Endothelial cell of umbilical vein (primary cell): ENCODE results near the gene FHIT. TPM values are rescaled to one million over a fixed set of nuclear protein-coding genes. Genes with fewer than 3 reads are reported as not detected.

ENCODE experiments used
- BruUV-seq: library from RNA; stranded (reverse); fragments of 400-500 nt; replicated peaks from 2 replicates; lab custom pipeline; 2021; lab: Mats Ljungman, UMichigan
- CTCF ChIA-PET: fragments of 300-600, 350-600 bp; sonication (Branson Sonifier 250); formaldehyde crosslinking; loops from one replicate; lab custom pipeline; 2021; ENCODE audit warnings: antibody characterized with exemption, inconsistent platforms; lab: Charles Lee
- POLR2A ChIA-PET: fragments of 300-600, 350-600 bp; sonication (Branson Sonifier 250); formaldehyde crosslinking; loops from one replicate; lab custom pipeline; 2021; ENCODE audit warnings: antibody characterized with exemption, inconsistent platforms; lab: Charles Lee
- DNase-seq: peaks from one replicate; pipeline ENCODE4 v3.0.0-alpha.2; 2011; ENCODE audit warnings: low read depth, low spot score
- FAIRE-seq: peaks from 2 replicates; lab custom pipeline; 2011; peaks lifted over from hg19 to GRCh38; lab: Jason Lieb, UNC
- H2AFZ ChIP-seq: 2 replicates; pipeline ENCODE4 v1.6.0; 2012; ENCODE audit warnings: low read depth, low read length, control low read depth, inconsistent platforms
- H3K27ac ChIP-seq: 2 replicates; pipeline ENCODE4 v1.5.1; 2011; ENCODE audit warnings: low read depth, mild to moderate bottlenecking, control low read depth, low read length, moderate library complexity; ENCODE audit not compliant: insufficient read depth
- H3K27me3 ChIP-seq, 2 experiments: 2 replicates each; pipeline versions ENCODE4 v1.6.0 to v1.6.1; 2011; ENCODE audit warnings: low read length in 2 of 2, mixed read lengths in 1 of 2; ENCODE audit not compliant: control insufficient read depth in 2 of 2, insufficient read depth in 2 of 2
- H3K36me3 ChIP-seq, 2 experiments: 2 replicates in 1 of 2; 3 replicates in 1 of 2; pipeline ENCODE4 v1.5.1; 2011; ENCODE audit warnings: low read length in 2 of 2, mild to moderate bottlenecking in 1 of 2, moderate library complexity in 1 of 2; ENCODE audit not compliant: control insufficient read depth in 2 of 2, insufficient read depth in 2 of 2; ENCODE audit errors: extremely low read depth in 1 of 2
- H3K4me1 ChIP-seq: 3 replicates; pipeline ENCODE4 v1.5.1; 2011; ENCODE audit warnings: mild to moderate bottlenecking, low read length; ENCODE audit not compliant: control insufficient read depth, insufficient read depth; ENCODE audit errors: extremely low read depth
- H3K4me2 ChIP-seq: 2 replicates; pipeline ENCODE4 v1.6.1; 2011; ENCODE audit warnings: low read length, control low read depth, mixed read lengths; ENCODE audit not compliant: insufficient read depth
- H3K4me3 ChIP-seq, 3 experiments: fragments of 200-600 bp in 1 of 3; sonication (generic), shearing (Covaris generic) in 1 of 3; replicated peaks in 1 of 3; 2 replicates each; pipeline ENCODE4 v1.5.1; 2011 to 2016; ENCODE audit warnings: control low read depth in 3 of 3, low read length in 3 of 3, mild to moderate bottlenecking in 2 of 3, inconsistent platforms in 1 of 3, low read depth in 1 of 3, moderate library complexity in 1 of 3; ENCODE audit not compliant: insufficient read depth in 1 of 3
- H3K79me2 ChIP-seq: 2 replicates; pipeline ENCODE4 v1.6.0; 2012; ENCODE audit warnings: low read length, inconsistent platforms; ENCODE audit not compliant: control insufficient read depth, insufficient read depth
- H3K9ac ChIP-seq: replicated peaks from 2 replicates; pipeline ENCODE3; 2011; ENCODE audit warnings: low read length, control low read depth; ENCODE audit not compliant: insufficient read depth; ENCODE audit errors: extremely low read depth
- H3K9me1 ChIP-seq: replicated peaks from 3 replicates; pipeline ENCODE4 v1.6.0; 2011; ENCODE audit warnings: mild to moderate bottlenecking, low read length; ENCODE audit not compliant: control insufficient read depth, insufficient read depth; ENCODE audit errors: extremely low read depth
- H3K9me3 ChIP-seq: replicated peaks from 2 replicates; pipeline ENCODE4 v1.5.1; 2012; ENCODE audit warnings: low read length, inconsistent platforms; ENCODE audit not compliant: control insufficient read depth, insufficient read depth
- H4K20me1 ChIP-seq: replicated peaks from 2 replicates; pipeline ENCODE3; 2011; ENCODE audit warnings: mild to moderate bottlenecking, low read length; ENCODE audit not compliant: control insufficient read depth, insufficient read depth; ENCODE audit errors: extremely low read depth
- EZH2 ChIP-seq: IDR thresholded peaks from 2 replicates; pipeline ENCODE4 v1.6.1; 2012; ENCODE audit warnings: borderline replicate concordance, low read depth, mild to moderate bottlenecking, moderate library complexity, low read length, inconsistent platforms; ENCODE audit not compliant: severe bottlenecking
- GATA2 ChIP-seq: IDR thresholded peaks from 2 replicates; pipeline ENCODE4 v1.7.0; 2011; ENCODE audit warnings: low read depth, mild to moderate bottlenecking, moderate library complexity, mixed read lengths, low read length; ENCODE audit not compliant: insufficient read length, insufficient read depth
- JUN ChIP-seq: IDR thresholded peaks from 2 replicates; pipeline ENCODE4 v1.6.1; 2011; ENCODE audit warnings: borderline replicate concordance, low read depth; ENCODE audit not compliant: insufficient read length, insufficient read depth
- MAX ChIP-seq: IDR thresholded peaks from 2 replicates; pipeline ENCODE4 v1.6.1; 2011; ENCODE audit not compliant: insufficient read depth, insufficient read length
- MYC ChIP-seq: IDR thresholded peaks from one replicate; pipeline ENCODE4 v1.6.1; 2011; ENCODE audit warnings: mild to moderate bottlenecking, low read depth, low read length
- POLR2A ChIP-seq: IDR thresholded peaks from 2 replicates; pipeline ENCODE4 v1.6.1; 2012; ENCODE audit warnings: low read depth, mild to moderate bottlenecking, control low read depth, low read length
- dilution Hi-C: fragments of 300-500 bp; cut with MboI; formaldehyde crosslinking; loops from one replicate; pipeline ENCODE4 v1.15.0; 2019; ENCODE audit warnings: low sequenced_read_pairs; ENCODE audit not compliant: extremely low pct_ligation_motif_present
- intact Hi-C: fragments of 100-400 bp; cut with micrococcal nuclease; formaldehyde crosslinking; loops from one replicate; pipeline ENCODE4 v1.10.0; 2022
- polyA plus RNA-seq, 4 experiments: library from polyadenylated mRNA; depleted of rRNA in 3 of 4; stranded (reverse) in 3 of 4; unstranded in 1 of 4; fragments of >200 nt; gene quantifications; 2 replicates each; pipeline versions ENCODE4 v1.2.1 to v1.2.3, GENCODE V29; 2011 to 2012; ENCODE audit warnings: missing spikeins in 1 of 4
- total RNA-seq: library from RNA; stranded (reverse); gene quantifications from 2 replicates; pipeline ENCODE4 v1.2.3, GENCODE V29; 2021

Gene FHIT
- total and polyA plus RNA-seq, 2 donors (not counting 3 experiments of a cell fraction or from before 2014, with no cell fraction given), result 0.47 to 2.2 TPM

GRCh38 chr3:61226166-61226686 lies 25.0 kb downstream of the FHIT start:
- no peak for FAIRE-seq
- dilution Hi-C loops, result no loop called here
- CTCF ChIA-PET, result no interaction called here

GRCh38 chr3:61224823-61225222 lies 26.4 kb downstream of the FHIT start:
- intact Hi-C loops (no loop called here), dilution Hi-C loops (no loop called here)
- Histone ChIP-seq H3K9me1 (no peaks in the 10 kb centered on the region), H3K27ac (no peak overlapping the region), H4K20me1 (no peaks in the 10 kb centered on the region), H3K27me3 (no peaks in the 10 kb centered on the region), H3K36me3 (no peaks in the 10 kb centered on the region), H3K4me3 (no peak overlapping the region), H2AFZ (no peak overlapping the region), H3K79me2 (no peaks in the 10 kb centered on the region), H3K9ac (no peak overlapping the region), H3K9me3 (no peaks in the 10 kb centered on the region), H3K4me1 (no peaks in the 10 kb centered on the region), H3K4me2 (no peak overlapping the region)
- POLR2A ChIA-PET, result no interaction called here
- TF ChIP-seq JUN (no peak), GATA2 (no peak), MAX (no peak), EZH2 (no peak), MYC (no peak), POLR2A (no peak)
- CTCF ChIA-PET, result no interaction called here
- FAIRE-seq (no peak), DNase-seq (no peak)
- BruUV-seq, result no TSS peak

More at GRCh38 chr3:61226166-61226686, 25.0 kb downstream of the FHIT start:
- no TSS peak for BruUV-seq
- intact Hi-C loops, result no loop called here
- POLR2A ChIA-PET, result no interaction called here
- no peak for DNase-seq
- Histone ChIP-seq H3K79me2 (no peaks in the 10 kb centered on the region), H3K4me1 (no peaks in the 10 kb centered on the region), H2AFZ (no peak overlapping the region), H3K9ac (no peak overlapping the region), H3K36me3 (no peaks in the 10 kb centered on the region), H3K9me3 (no peaks in the 10 kb centered on the region), H3K9me1 (no peaks in the 10 kb centered on the region), H3K27ac (no peak overlapping the region), H3K4me3 (no peak overlapping the region), H3K4me2 (no peak overlapping the region), H4K20me1 (no peaks in the 10 kb centered on the region), H3K27me3 (no peaks in the 10 kb centered on the region)
- no peak for TF ChIP-seq GATA2
- TF ChIP-seq MYC, result no peak
